Mesendoderm (in vitro differentiated cells): ENCODE measurements around the gene GRB10.

Source experiments
- DNase-seq: peaks from one replicate; pipeline ENCODE4 v3.0.0; 2013
- H2AK5ac ChIP-seq: 2 replicates; pipeline ENCODE4 v1.6.1; 2013; ENCODE audit warnings: low read length, inconsistent platforms
- H2BK120ac ChIP-seq: 2 replicates; pipeline ENCODE4 v1.6.1; 2013; ENCODE audit warnings: low read depth, mild to moderate bottlenecking, low read length, moderate library complexity, mixed read lengths
- H2BK15ac ChIP-seq: replicated peaks from 2 replicates; pipeline ENCODE4 v1.6.1; 2013; ENCODE audit warnings: low read depth, mild to moderate bottlenecking, moderate library complexity
- H2BK5ac ChIP-seq: 2 replicates; pipeline ENCODE4 v1.6.1; 2013; ENCODE audit warnings: low read length, inconsistent platforms
- H3K18ac ChIP-seq: 2 replicates; pipeline ENCODE4 v1.6.1; 2013; ENCODE audit warnings: mild to moderate bottlenecking, low read length, mixed read lengths
- H3K23ac ChIP-seq: one replicate; pipeline ENCODE4 v1.6.1; 2013; ENCODE audit warnings: low read length
- H3K27ac ChIP-seq: 2 replicates; pipeline ENCODE4 v1.5.1; 2013; ENCODE audit warnings: low read depth, mild to moderate bottlenecking, inconsistent platforms, low read length, moderate library complexity
- H3K27me3 ChIP-seq: 2 replicates; pipeline ENCODE4 v1.6.1; 2013; ENCODE audit warnings: low read length, control low read depth, mild to moderate bottlenecking, inconsistent platforms; ENCODE audit not compliant: insufficient read depth, poor library complexity
- H3K36me3 ChIP-seq: 2 replicates; pipeline ENCODE4 v1.6.1; 2013; ENCODE audit warnings: low read length, inconsistent platforms; ENCODE audit not compliant: control insufficient read depth, insufficient read depth
- H3K4ac ChIP-seq: one replicate; pipeline ENCODE4 v1.6.1; 2013; ENCODE audit warnings: low read depth, mild to moderate bottlenecking, low read length, moderate library complexity
- H3K4me1 ChIP-seq: 2 replicates; pipeline ENCODE4 v1.6.1; 2013; ENCODE audit warnings: low read depth, low read length, inconsistent platforms; ENCODE audit not compliant: control insufficient read depth
- H3K4me2 ChIP-seq: 2 replicates; pipeline ENCODE4 v1.6.1; 2013; ENCODE audit warnings: low read length
- H3K4me3 ChIP-seq: 2 replicates; pipeline ENCODE4 v1.5.1; 2013; ENCODE audit warnings: mild to moderate bottlenecking, low read length
- H3K56ac ChIP-seq: one replicate; pipeline ENCODE4 v1.6.1; 2013; ENCODE audit warnings: low read length
- H3K79me1 ChIP-seq: 2 replicates; pipeline ENCODE4 v1.6.1; 2013; ENCODE audit warnings: low read length, inconsistent platforms
- H3K79me2 ChIP-seq: 2 replicates; pipeline ENCODE4 v1.6.1; 2013; ENCODE audit warnings: mild to moderate bottlenecking, low read length; ENCODE audit not compliant: control insufficient read depth, insufficient read depth
- H3K9ac ChIP-seq: 2 replicates; pipeline ENCODE4 v1.6.1; 2013; ENCODE audit warnings: low read length, inconsistent platforms
- H4K5ac ChIP-seq: one replicate; pipeline ENCODE4 v1.6.1; 2013; ENCODE audit warnings: low read length
- H4K8ac ChIP-seq: one replicate; pipeline ENCODE4 v1.6.1; 2013; ENCODE audit warnings: low read depth, mild to moderate bottlenecking, control low read depth, low read length, moderate library complexity
- WGBS: extraction: QIAGEN DNeasy Blood & Tissue Kit; methylation state at CpG from one replicate; pipeline ENCODE4 v1.1.7; 2013; ENCODE audit warnings: low lambda C conversion rate, missing lambda C conversion rate; ENCODE audit not compliant: insufficient coverage; ENCODE audit errors: extremely low coverage; 5-methylcytosine and 5-hydroxymethylcytosine counted together

GRB10 gene

GRCh38 chr7:50614721-50615518, 167.8 kb downstream of the GRB10 start:
- Histone ChIP-seq H3K79me2 (no peaks in the 10 kb centered on the region), H3K4me2 (no peak overlapping the region), H3K23ac (no peak overlapping the region), H3K27ac (no peak overlapping the region), H4K8ac (no peak overlapping the region), H3K79me1 (peaks cover 2% of the 10 kb centered on the region), H3K4me1 (no peaks in the 10 kb centered on the region), H3K4ac (no peak overlapping the region), H4K5ac (no peak overlapping the region), H2BK5ac (no peak overlapping the region), H3K4me3 (no peak overlapping the region), H2AK5ac (no peak overlapping the region), H3K56ac (no peak overlapping the region), H3K27me3 (no peaks in the 10 kb centered on the region), H3K9ac (no peak overlapping the region), H2BK120ac (no peak overlapping the region), H3K18ac (no peak overlapping the region), H2BK15ac (no peak overlapping the region), H3K36me3 (peaks cover 12% of the 10 kb centered on the region)
- no CpG with 5 or more reads among the region's 20 CpGs for whole genome bisulfite sequencing
- DNase-seq, result no peak

DNA sequence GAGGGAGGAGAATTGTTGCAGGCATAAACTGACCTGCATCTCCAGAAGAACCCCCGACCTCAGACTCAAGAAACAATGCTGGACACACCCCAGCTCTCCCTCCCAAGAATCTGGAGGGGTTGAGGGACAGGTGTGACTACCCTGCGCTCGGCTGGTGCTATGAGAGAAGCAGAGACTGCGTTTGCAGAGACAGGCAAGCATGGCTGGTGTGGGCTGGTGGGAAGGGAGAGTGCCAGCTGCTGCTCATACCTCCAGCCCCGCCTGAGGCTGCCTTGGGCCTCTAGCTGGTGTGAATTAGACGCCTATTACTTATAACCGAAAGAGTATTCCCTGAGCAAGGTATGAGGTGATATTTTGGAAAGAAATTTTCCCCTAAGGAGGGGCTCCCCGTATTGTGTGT, 169.2 kb downstream of the GRB10 start:
- Histone ChIP-seq H3K27ac (no peak overlapping the region), H2BK15ac (no peak overlapping the region), H3K23ac (no peak overlapping the region), H3K4ac (no peak overlapping the region), H3K4me3 (no peak overlapping the region), H3K4me2 (no peak overlapping the region), H2BK120ac (no peak overlapping the region), H3K79me1 (no peaks in the 10 kb centered on the region), H2BK5ac (no peak overlapping the region), H3K27me3 (no peaks in the 10 kb centered on the region), H3K36me3 (peaks cover 12% of the 10 kb centered on the region), H3K79me2 (no peaks in the 10 kb centered on the region), H3K56ac (no peak overlapping the region), H2AK5ac (no peak overlapping the region), H3K9ac (no peak overlapping the region), H4K8ac (no peak overlapping the region), H4K5ac (no peak overlapping the region), H3K18ac (no peak overlapping the region), H3K4me1 (no peaks in the 10 kb centered on the region)
- no peak for DNase-seq
- WGBS, result no CpG with 5 or more reads among the region's 8 CpGs

- no peaks in the 10 kb centered on the region for H3K4me1 ChIP-seq
- no peak overlapping the region for H3K4me3 ChIP-seq
- no peak overlapping the region for H4K8ac ChIP-seq
- H3K27me3 ChIP-seq, result no peaks in the 10 kb centered on the region
- no peak overlapping the region for H3K23ac ChIP-seq
- no peak overlapping the region for H3K27ac ChIP-seq
- no peak overlapping the region for H2BK120ac ChIP-seq
- no peak overlapping the region for H3K9ac ChIP-seq
- no peaks in the 10 kb centered on the region for H3K79me2 ChIP-seq
- H2BK15ac ChIP-seq, result no peak overlapping the region
- no peak overlapping the region for H2AK5ac ChIP-seq
- H3K4me2 ChIP-seq, result no peak overlapping the region
- no peak overlapping the region for H4K5ac ChIP-seq
- H3K56ac ChIP-seq, result no peak overlapping the region
- no CpG with 5 or more reads among the region's 5 CpGs for WGBS
- no peak overlapping the region for H2BK5ac ChIP-seq
- no peak overlapping the region for H3K18ac ChIP-seq
- no peaks in the 10 kb centered on the region for H3K79me1 ChIP-seq
- H3K36me3 ChIP-seq, result peaks cover 12% of the 10 kb centered on the region
- no peak overlapping the region for H3K4ac ChIP-seq
- DNase-seq, result no peak
Observed at GRCh38 chr7:50612704-50613103, 170.0 kb downstream of the GRB10 start.

- Histone ChIP-seq H2BK120ac (no peak overlapping the region), H3K27me3 (no peaks in the 10 kb centered on the region), H3K36me3 (peaks cover 13% of the 10 kb centered on the region), H3K79me2 (no peaks in the 10 kb centered on the region), H3K56ac (no peak overlapping the region), H3K4me1 (no peaks in the 10 kb centered on the region), H2BK5ac (no peak overlapping the region), H3K23ac (no peak overlapping the region), H3K4me3 (no peak overlapping the region), H2AK5ac (no peak overlapping the region), H3K18ac (no peak overlapping the region), H2BK15ac (no peak overlapping the region), H4K8ac (no peak overlapping the region), H3K9ac (no peak overlapping the region), H3K4me2 (no peak overlapping the region), H3K27ac (no peak overlapping the region), H4K5ac (no peak overlapping the region), H3K79me1 (no peaks in the 10 kb centered on the region), H3K4ac (no peak overlapping the region)
- no peak for DNase-seq
- WGBS, result no CpG with 5 or more reads among the region's 6 CpGs
Observed at GRCh38 chr7:50610521-50611277, 172.0 kb downstream of the GRB10 start.

DNA sequence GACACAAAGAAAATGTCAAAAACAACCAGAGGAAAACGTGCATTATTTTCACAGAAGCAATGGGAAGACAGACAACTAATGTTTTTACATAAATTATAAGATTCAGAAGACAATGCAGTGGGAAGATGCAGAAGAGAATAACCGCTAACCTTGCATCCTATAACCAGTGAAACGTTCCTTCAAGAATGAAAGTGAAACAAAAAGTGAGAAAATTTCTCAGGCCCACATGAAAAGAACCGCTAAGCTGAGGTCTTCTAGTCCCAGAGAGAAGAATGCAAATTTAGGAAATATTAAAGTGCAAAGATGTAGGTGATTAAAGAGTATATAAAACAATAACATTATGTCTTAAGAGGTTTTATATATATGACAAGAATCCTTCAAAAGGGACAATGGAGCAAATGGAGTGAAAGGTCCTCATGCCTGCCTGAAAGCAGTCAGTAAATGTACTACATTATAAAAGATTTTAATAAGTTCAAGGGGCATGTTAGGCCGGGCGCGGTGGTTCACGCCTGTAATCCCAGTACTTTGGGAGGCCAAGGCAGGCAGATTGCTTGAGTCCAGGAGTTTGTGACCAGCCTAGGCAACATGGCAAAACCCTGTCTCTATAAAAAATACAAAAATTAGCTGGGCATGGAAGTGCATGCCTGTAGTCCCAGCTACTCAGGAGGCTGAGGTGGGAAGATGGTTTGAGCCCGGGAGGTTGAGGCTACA, 174.3 kb downstream of the GRB10 start:
- Histone ChIP-seq H3K56ac (no peak overlapping the region), H3K4me1 (no peaks in the 10 kb centered on the region), H3K27ac (no peak overlapping the region), H2AK5ac (no peak overlapping the region), H3K27me3 (no peaks in the 10 kb centered on the region), H2BK15ac (no peak overlapping the region), H3K23ac (no peak overlapping the region), H2BK120ac (no peak overlapping the region), H3K36me3 (peaks cover 10% of the 10 kb centered on the region), H3K79me2 (no peaks in the 10 kb centered on the region), H3K18ac (no peak overlapping the region), H3K79me1 (no peaks in the 10 kb centered on the region), H4K8ac (no peak overlapping the region), H4K5ac (no peak overlapping the region), H3K4me3 (no peak overlapping the region), H3K9ac (no peak overlapping the region), H2BK5ac (no peak overlapping the region), H3K4ac (no peak overlapping the region), H3K4me2 (no peak overlapping the region)
- DNase-seq, result no peak
- WGBS, result no CpG with 5 or more reads among the region's 9 CpGs
